Liver (tissue), 3 donors: ENCODE measurements around the gene STXBP1.

Source experiments
- ATF3 ChIP-seq: IDR thresholded peaks from 2 replicates; pipeline ENCODE4 v1.6.1; 2016; ENCODE audit warnings: antibody characterized with exemption
- EGR1 ChIP-seq, 2 donors: IDR thresholded peaks; 2 replicates each; pipeline ENCODE4 v1.6.1; 2016 to 2018; ENCODE audit warnings: antibody characterized with exemption in 2 of 2, low read depth in 2 of 2
- GABPA ChIP-seq, 2 donors: IDR thresholded peaks in 1 of 2; conservative IDR thresholded peaks in 1 of 2; 2 replicates each; pipeline ENCODE4 v1.6.1; 2016; ENCODE audit warnings: antibody characterized with exemption in 2 of 2, mild to moderate bottlenecking in 1 of 2, moderate library complexity in 1 of 2
- HNF4A ChIP-seq, 2 donors: conservative IDR thresholded peaks; 2 replicates each; pipeline ENCODE4 v1.6.1; 2016; ENCODE audit warnings: antibody characterized with exemption in 2 of 2, mild to moderate bottlenecking in 2 of 2
- HNF4G ChIP-seq: IDR thresholded peaks from 2 replicates; pipeline ENCODE4 v1.6.1; 2016; ENCODE audit warnings: antibody characterized with exemption
- JUND ChIP-seq, 2 donors: IDR thresholded peaks; 2 replicates each; pipeline ENCODE4 v1.6.1; 2016; ENCODE audit warnings: antibody characterized with exemption in 2 of 2
- RAD21 ChIP-seq, 2 donors: IDR thresholded peaks; 2 replicates each; pipeline ENCODE4 v1.6.1; 2016; ENCODE audit warnings: antibody characterized with exemption in 2 of 2, mild to moderate bottlenecking in 2 of 2
- RXRA ChIP-seq, 2 donors: IDR thresholded peaks; 2 replicates each; pipeline ENCODE4 v1.6.1; 2017 to 2018; ENCODE audit warnings: antibody characterized with exemption in 2 of 2, mild to moderate bottlenecking in 1 of 2
- SP1 ChIP-seq: IDR thresholded peaks from 2 replicates; pipeline ENCODE4 v1.6.1; 2018; ENCODE audit warnings: antibody characterized with exemption, mild to moderate bottlenecking
- TAF1 ChIP-seq: conservative IDR thresholded peaks from 2 replicates; pipeline ENCODE4 v1.6.1; 2016; ENCODE audit warnings: antibody characterized with exemption, mild to moderate bottlenecking
- TF ChIP-seq, protein P1 (sequence below): fragments of 150-350 bp; IDR thresholded peaks from 2 replicates; pipeline ENCODE4 v1.5.1; 2017; ENCODE audit warnings: improper control_type of control experiment, low read depth, low read length; ENCODE audit not compliant: missing input control
- TF ChIP-seq, protein P2 (sequence below): IDR thresholded peaks from 2 replicates; pipeline ENCODE4 v1.6.1; 2016; ENCODE audit warnings: antibody characterized with exemption, mild to moderate bottlenecking
- TF ChIP-seq, protein P3 (sequence below): IDR thresholded peaks from 2 replicates; pipeline ENCODE4 v1.6.1; 2016; ENCODE audit warnings: antibody characterized with exemption
- TF ChIP-seq, protein P4 (sequence below): IDR thresholded peaks from 2 replicates; pipeline ENCODE4 v1.6.1; 2016; ENCODE audit warnings: antibody characterized with exemption
- donor health status: healthy.
- donor health status: healthy.

DNA sequence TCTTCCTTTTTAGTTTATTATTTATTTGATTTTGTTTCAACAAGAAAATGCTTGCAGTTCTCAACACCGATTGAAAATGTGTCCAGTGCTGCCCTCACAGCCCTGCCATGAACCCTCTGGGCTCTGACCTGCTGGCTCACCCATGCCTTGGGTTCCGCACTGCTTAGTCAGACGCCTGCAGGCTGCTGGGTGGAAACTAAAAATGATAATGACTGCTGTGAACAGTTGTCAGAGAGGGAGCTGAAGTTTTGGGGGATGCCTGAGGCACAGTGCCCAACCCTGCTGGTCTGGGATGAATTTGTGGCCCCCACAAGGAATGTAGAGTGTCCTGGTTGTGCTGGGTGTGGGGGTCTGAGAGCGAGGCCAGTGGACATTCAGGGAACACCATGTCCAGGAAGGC lies 72.5 kb downstream of the STXBP1 start:
- no peak for TF ChIP-seq ATF3
- TF ChIP-seq, protein P1, sequence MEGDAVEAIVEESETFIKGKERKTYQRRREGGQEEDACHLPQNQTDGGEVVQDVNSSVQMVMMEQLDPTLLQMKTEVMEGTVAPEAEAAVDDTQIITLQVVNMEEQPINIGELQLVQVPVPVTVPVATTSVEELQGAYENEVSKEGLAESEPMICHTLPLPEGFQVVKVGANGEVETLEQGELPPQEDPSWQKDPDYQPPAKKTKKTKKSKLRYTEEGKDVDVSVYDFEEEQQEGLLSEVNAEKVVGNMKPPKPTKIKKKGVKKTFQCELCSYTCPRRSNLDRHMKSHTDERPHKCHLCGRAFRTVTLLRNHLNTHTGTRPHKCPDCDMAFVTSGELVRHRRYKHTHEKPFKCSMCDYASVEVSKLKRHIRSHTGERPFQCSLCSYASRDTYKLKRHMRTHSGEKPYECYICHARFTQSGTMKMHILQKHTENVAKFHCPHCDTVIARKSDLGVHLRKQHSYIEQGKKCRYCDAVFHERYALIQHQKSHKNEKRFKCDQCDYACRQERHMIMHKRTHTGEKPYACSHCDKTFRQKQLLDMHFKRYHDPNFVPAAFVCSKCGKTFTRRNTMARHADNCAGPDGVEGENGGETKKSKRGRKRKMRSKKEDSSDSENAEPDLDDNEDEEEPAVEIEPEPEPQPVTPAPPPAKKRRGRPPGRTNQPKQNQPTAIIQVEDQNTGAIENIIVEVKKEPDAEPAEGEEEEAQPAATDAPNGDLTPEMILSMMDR = no peak
- TF ChIP-seq, protein P2, sequence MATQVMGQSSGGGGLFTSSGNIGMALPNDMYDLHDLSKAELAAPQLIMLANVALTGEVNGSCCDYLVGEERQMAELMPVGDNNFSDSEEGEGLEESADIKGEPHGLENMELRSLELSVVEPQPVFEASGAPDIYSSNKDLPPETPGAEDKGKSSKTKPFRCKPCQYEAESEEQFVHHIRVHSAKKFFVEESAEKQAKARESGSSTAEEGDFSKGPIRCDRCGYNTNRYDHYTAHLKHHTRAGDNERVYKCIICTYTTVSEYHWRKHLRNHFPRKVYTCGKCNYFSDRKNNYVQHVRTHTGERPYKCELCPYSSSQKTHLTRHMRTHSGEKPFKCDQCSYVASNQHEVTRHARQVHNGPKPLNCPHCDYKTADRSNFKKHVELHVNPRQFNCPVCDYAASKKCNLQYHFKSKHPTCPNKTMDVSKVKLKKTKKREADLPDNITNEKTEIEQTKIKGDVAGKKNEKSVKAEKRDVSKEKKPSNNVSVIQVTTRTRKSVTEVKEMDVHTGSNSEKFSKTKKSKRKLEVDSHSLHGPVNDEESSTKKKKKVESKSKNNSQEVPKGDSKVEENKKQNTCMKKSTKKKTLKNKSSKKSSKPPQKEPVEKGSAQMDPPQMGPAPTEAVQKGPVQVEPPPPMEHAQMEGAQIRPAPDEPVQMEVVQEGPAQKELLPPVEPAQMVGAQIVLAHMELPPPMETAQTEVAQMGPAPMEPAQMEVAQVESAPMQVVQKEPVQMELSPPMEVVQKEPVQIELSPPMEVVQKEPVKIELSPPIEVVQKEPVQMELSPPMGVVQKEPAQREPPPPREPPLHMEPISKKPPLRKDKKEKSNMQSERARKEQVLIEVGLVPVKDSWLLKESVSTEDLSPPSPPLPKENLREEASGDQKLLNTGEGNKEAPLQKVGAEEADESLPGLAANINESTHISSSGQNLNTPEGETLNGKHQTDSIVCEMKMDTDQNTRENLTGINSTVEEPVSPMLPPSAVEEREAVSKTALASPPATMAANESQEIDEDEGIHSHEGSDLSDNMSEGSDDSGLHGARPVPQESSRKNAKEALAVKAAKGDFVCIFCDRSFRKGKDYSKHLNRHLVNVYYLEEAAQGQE = no peak
- TF ChIP-seq, protein P3, sequence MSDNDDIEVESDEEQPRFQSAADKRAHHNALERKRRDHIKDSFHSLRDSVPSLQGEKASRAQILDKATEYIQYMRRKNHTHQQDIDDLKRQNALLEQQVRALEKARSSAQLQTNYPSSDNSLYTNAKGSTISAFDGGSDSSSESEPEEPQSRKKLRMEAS = no peak
- TF ChIP-seq EGR1 (IDR thresholded peaks at IDR 0.05; ENCODE audit: low read depth in 2 of 2) = no peak
- TF ChIP-seq, protein P4, sequence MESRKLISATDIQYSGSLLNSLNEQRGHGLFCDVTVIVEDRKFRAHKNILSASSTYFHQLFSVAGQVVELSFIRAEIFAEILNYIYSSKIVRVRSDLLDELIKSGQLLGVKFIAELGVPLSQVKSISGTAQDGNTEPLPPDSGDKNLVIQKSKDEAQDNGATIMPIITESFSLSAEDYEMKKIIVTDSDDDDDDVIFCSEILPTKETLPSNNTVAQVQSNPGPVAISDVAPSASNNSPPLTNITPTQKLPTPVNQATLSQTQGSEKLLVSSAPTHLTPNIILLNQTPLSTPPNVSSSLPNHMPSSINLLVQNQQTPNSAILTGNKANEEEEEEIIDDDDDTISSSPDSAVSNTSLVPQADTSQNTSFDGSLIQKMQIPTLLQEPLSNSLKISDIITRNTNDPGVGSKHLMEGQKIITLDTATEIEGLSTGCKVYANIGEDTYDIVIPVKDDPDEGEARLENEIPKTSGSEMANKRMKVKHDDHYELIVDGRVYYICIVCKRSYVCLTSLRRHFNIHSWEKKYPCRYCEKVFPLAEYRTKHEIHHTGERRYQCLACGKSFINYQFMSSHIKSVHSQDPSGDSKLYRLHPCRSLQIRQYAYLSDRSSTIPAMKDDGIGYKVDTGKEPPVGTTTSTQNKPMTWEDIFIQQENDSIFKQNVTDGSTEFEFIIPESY = no peak
- no peak for TF ChIP-seq GABPA (IDR thresholded peaks at IDR 0.05 in 1 of 2, conservative IDR thresholded peaks at IDR 0.05 in 1 of 2)
- TF ChIP-seq HNF4A (conservative IDR thresholded peaks at IDR 0.05) = no peak
- no peak for TF ChIP-seq HNF4G
- no peak for TF ChIP-seq RXRA (IDR thresholded peaks at IDR 0.05)
- no peak for TF ChIP-seq RAD21 (IDR thresholded peaks at IDR 0.05)
- TF ChIP-seq JUND (IDR thresholded peaks at IDR 0.05) = no peak
- TF ChIP-seq SP1 = no peak
- no peak for TF ChIP-seq TAF1
